Measurements from ENCODE around the gene EML4.

- no peak for TF ChIP-seq PRDM15 (CRISPR knock-in tag; IDR thresholded peaks at IDR 0.05)
- no peak for TF ChIP-seq PHF8 (CRISPR knock-in tag; IDR thresholded peaks at IDR 0.05)
These were observed 117.3 kb downstream of the EML4 start for GRCh38 chr2:42286268-42286946.

All from HepG2 (cell line).